Measurements from ENCODE around the gene LIPI. TPM values are rescaled to one million over a fixed set of nuclear protein-coding genes. Genes with fewer than 3 reads are reported as not detected.
"Not testable (repeated sequence)": the region's sequence is repeated elsewhere in the genome, so short reads cannot be mapped to it uniquely, and the experiment has no call there.

The LIPI gene
- total RNA-seq, 1 donor from 2014 or later, result not detected

DNA sequence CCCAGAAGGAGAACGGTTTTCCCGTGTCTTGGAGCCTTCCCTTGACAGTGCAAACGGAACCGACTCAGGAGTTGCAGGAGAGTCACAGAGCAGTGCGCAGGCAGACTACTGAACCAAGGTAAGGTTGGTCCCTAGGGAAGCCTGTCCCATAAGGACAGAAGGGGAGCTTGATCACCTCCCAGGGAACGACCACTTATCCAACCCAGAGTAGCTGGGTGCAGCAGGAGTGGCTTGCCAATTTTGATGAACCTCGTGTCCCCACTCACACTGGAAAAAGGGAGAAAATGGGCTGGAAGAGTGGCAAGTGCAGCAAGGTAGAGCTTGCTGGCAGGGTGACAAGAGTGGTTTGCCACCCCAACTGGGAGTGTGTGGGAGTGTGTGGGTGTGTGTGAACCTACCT is 95.1 kb downstream of the LIPI start:
- DNase-seq (ENCODE audit: low read depth), result no peak
- TF ChIP-seq, protein P1, sequence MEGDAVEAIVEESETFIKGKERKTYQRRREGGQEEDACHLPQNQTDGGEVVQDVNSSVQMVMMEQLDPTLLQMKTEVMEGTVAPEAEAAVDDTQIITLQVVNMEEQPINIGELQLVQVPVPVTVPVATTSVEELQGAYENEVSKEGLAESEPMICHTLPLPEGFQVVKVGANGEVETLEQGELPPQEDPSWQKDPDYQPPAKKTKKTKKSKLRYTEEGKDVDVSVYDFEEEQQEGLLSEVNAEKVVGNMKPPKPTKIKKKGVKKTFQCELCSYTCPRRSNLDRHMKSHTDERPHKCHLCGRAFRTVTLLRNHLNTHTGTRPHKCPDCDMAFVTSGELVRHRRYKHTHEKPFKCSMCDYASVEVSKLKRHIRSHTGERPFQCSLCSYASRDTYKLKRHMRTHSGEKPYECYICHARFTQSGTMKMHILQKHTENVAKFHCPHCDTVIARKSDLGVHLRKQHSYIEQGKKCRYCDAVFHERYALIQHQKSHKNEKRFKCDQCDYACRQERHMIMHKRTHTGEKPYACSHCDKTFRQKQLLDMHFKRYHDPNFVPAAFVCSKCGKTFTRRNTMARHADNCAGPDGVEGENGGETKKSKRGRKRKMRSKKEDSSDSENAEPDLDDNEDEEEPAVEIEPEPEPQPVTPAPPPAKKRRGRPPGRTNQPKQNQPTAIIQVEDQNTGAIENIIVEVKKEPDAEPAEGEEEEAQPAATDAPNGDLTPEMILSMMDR (IDR thresholded peaks at IDR 0.05; ENCODE audit: insufficient read depth, low read length, poor library complexity, severe bottlenecking), result no peak
- Histone ChIP-seq H3K27me3 (ENCODE audit: control insufficient read depth, insufficient read depth, low read length) (no peaks in the 10 kb centered on the region), H3K4me3 (ENCODE audit: low read depth, low read length) (no peak overlapping the region), H3K36me3 (ENCODE audit: control insufficient read depth, insufficient read depth, low read length) (no peaks in the 10 kb centered on the region)

DNA sequence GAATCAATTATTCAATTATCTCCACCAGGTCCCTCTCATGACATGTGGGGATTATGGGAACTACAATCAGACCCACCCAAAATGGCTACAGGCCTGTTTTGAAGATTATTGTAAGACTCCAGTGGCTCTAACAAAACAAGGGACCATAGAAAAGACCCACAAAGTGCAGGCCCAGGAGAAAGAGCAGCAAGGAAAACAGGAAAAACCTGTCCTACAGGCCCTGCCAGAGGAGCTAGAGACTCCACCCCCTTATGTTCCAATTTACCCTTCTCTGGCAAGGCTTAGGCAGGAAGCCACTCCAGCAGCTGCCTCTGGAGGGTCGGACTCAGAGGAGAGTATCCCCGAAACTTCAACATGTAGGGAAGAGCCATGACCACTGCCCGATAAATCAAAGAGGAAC is 96.5 kb downstream of the LIPI start:
- Histone ChIP-seq H3K27me3 (ENCODE audit: control insufficient read depth, insufficient read depth, low read length) (no peaks in the 10 kb centered on the region), H3K4me3 (ENCODE audit: low read depth, low read length) (no peak overlapping the region), H3K36me3 (ENCODE audit: control insufficient read depth, insufficient read depth, low read length) (no peaks in the 10 kb centered on the region)
- TF ChIP-seq, protein P1 (IDR thresholded peaks at IDR 0.05; ENCODE audit: insufficient read depth, low read length, poor library complexity, severe bottlenecking), result no peak
- no peak for DNase-seq (ENCODE audit: low read depth)

DNA sequence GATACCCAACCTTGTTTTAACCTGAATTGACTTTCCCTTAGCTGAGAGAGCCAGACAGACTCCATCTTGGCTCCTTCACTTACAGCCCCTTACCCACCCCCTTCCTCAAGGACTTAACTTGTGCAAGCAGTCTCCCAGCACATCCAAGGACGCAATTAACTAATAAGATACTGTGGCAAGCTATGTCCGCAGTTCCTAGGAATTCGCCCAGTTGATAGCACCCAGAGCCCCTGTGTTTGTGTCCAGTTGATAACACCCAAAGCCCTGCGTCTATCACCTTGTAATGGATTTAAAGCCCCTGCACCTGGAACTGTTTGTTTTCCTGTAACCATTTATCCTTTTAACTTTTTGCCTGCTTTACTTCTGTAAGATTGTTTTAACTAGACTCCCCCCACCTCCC is 106.2 kb downstream of the LIPI start:
- not testable (repeated sequence) for DNase-seq (ENCODE audit: low read depth); H3K4me3 ChIP-seq (ENCODE audit: low read depth, low read length); H3K27me3 ChIP-seq (ENCODE audit: control insufficient read depth, insufficient read depth, low read length); H3K36me3 ChIP-seq (ENCODE audit: control insufficient read depth, insufficient read depth, low read length)

DNA sequence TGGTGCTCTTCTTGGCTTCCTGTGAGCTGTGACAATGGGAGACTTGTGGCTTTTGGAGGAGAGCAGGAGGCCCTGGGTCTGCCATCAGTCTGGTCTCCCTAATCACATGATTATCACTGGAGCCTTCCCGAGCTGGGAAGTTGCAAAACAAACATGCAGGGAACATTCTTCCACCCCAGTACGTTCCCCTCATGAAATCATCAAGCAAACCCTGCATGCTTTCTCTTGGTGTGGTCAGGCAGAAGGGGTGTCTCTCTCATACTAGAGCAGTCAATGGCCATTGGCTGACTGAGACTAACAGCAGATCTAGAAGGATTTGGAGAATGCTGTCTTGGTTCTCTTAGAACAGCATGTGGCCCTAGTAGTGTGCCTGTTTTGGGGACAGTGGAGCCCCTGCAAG is 111.2 kb downstream of the LIPI start:
- Histone ChIP-seq H3K36me3 (ENCODE audit: control insufficient read depth, insufficient read depth, low read length) (no peaks in the 10 kb centered on the region), H3K4me3 (ENCODE audit: low read depth, low read length) (no peak overlapping the region), H3K27me3 (ENCODE audit: control insufficient read depth, insufficient read depth, low read length) (no peaks in the 10 kb centered on the region)
- TF ChIP-seq, protein P1 (IDR thresholded peaks at IDR 0.05; ENCODE audit: insufficient read depth, low read length, poor library complexity, severe bottlenecking), result no peak
- no peak for DNase-seq (ENCODE audit: low read depth)

DNA sequence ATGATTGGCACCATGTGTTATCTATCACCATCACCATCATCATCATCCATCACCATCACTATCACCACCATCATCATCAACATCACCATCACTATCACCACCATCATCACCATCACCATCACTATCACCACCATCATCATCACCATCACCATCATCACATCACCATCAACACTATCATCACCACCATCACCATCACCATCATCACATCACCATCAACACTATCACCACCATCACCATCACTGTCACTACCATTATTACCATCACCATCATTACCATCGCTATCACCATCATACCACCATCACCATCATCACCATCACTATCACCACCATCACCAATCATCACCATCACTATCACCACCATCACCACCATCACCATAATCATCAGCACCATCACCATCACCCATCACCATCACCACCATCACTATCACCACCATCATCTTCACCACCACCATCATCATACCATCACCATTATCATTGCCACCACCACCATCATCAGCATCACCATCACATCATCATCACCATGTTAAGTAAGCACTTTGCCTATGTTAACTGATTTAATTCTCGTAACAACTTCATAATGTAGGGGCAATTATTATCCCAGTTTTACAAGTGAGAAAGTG is 112.8 kb downstream of the LIPI start:
- H3K36me3 ChIP-seq (ENCODE audit: control insufficient read depth, insufficient read depth, low read length), result no peaks in the 10 kb centered on the region
- H3K4me3 ChIP-seq (ENCODE audit: low read depth, low read length), result no peak overlapping the region
- TF ChIP-seq, protein P1 (IDR thresholded peaks at IDR 0.05; ENCODE audit: insufficient read depth, low read length, poor library complexity, severe bottlenecking), result no peak
- DNase-seq (ENCODE audit: low read depth), result no peak
- no peaks in the 10 kb centered on the region for H3K27me3 ChIP-seq (ENCODE audit: control insufficient read depth, insufficient read depth, low read length)

DNA sequence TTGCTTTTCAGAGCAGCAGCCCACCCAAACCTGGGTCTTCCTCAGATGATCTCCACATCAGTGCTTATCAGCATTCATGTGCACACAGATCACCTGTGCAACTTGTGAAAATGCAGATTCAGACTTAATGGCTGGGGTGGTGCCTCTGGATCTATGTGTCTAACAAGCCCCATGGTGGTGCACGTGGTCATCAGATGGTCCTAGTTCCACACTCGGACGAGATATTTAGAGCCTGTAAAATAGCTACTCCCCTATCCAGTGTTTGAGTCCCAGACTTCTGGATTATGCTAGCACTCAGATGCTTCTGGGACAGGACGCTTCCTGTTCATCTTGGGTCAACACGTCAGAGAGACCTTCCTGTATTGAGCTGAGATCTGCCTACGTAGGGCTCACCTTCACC is 114.2 kb downstream of the LIPI start:
- DNase-seq (ENCODE audit: low read depth), result no peak
- TF ChIP-seq, protein P1 (IDR thresholded peaks at IDR 0.05; ENCODE audit: insufficient read depth, low read length, poor library complexity, severe bottlenecking), result no peak
- H3K4me3 ChIP-seq (ENCODE audit: low read depth, low read length), result no peak overlapping the region
- H3K36me3 ChIP-seq (ENCODE audit: control insufficient read depth, insufficient read depth, low read length), result no peaks in the 10 kb centered on the region
- H3K27me3 ChIP-seq (ENCODE audit: control insufficient read depth, insufficient read depth, low read length), result no peaks in the 10 kb centered on the region

Data from kidney epithelial cell (primary cell).